Neuronal stem cell (in vitro differentiated cells): Measurements from ENCODE around the gene HIPK3.

Experiments
- DNase-seq: peaks from one replicate; pipeline ENCODE4 v3.0.0-alpha.2; 2013; ENCODE audit warnings: low spot score
- H2AFZ ChIP-seq: one replicate; pipeline ENCODE4 v1.6.1; 2013; ENCODE audit warnings: mild to moderate bottlenecking, low read length, inconsistent platforms
- H2AK5ac ChIP-seq: 2 replicates; pipeline ENCODE4 v1.6.1; 2013; ENCODE audit warnings: low read depth, mild to moderate bottlenecking, inconsistent platforms, low read length, moderate library complexity, mixed read lengths
- H2BK120ac ChIP-seq: 2 replicates; pipeline ENCODE4 v1.6.1; 2013; ENCODE audit warnings: low read depth, mild to moderate bottlenecking, inconsistent platforms, low read length, moderate library complexity, mixed read lengths
- H2BK12ac ChIP-seq: one replicate; pipeline ENCODE4 v1.6.1; 2013; ENCODE audit warnings: low read length, inconsistent platforms
- H2BK15ac ChIP-seq: 2 replicates; pipeline ENCODE4 v1.6.1; 2013; ENCODE audit warnings: mild to moderate bottlenecking, low read length, inconsistent platforms, mixed read lengths
- H2BK5ac ChIP-seq: one replicate; pipeline ENCODE4 v1.6.1; 2013; ENCODE audit warnings: inconsistent platforms, mild to moderate bottlenecking, low read length, moderate library complexity
- H3K14ac ChIP-seq: one replicate; pipeline ENCODE4 v1.6.1; 2013; ENCODE audit warnings: low read length, inconsistent platforms
- H3K18ac ChIP-seq: 2 replicates; pipeline ENCODE4 v1.6.1; 2013; ENCODE audit warnings: low read length, inconsistent platforms
- H3K23ac ChIP-seq: 2 replicates; pipeline ENCODE4 v1.6.1; 2013; ENCODE audit warnings: low read depth, mild to moderate bottlenecking, mixed read lengths, low read length, inconsistent platforms; ENCODE audit not compliant: poor library complexity
- H3K27ac ChIP-seq: replicated peaks from 3 replicates; pipeline ENCODE4 v1.5.1; 2013; ENCODE audit warnings: low read length, inconsistent platforms
- H3K27me3 ChIP-seq, 3 experiments: 2 replicates each; pipeline ENCODE4 v1.6.1; 2013; ENCODE audit warnings: low read length in 3 of 3, mild to moderate bottlenecking in 2 of 3, inconsistent platforms in 1 of 3, low read depth in 1 of 3, mixed read lengths in 1 of 3, moderate library complexity in 1 of 3; ENCODE audit not compliant: control insufficient read depth in 3 of 3, insufficient read depth in 3 of 3
- H3K36me3 ChIP-seq, 2 donors: replicated peaks in 1 of 2; 2 replicates each; pipeline ENCODE4 v1.6.1; 2013; ENCODE audit warnings: low read length in 2 of 2; ENCODE audit not compliant: control insufficient read depth in 2 of 2, insufficient read depth in 2 of 2
- H3K4ac ChIP-seq: 2 replicates; pipeline ENCODE4 v1.6.1; 2013; ENCODE audit warnings: inconsistent platforms, mild to moderate bottlenecking, low read length, moderate library complexity
- H3K4me1 ChIP-seq, 2 donors: 1 replicate in 1 of 2; 2 replicates in 1 of 2; pipeline ENCODE4 v1.6.1; 2013; ENCODE audit warnings: low read length in 2 of 2, low read depth in 1 of 2; ENCODE audit not compliant: control insufficient read depth in 2 of 2, insufficient read depth in 1 of 2
- H3K4me2 ChIP-seq: one replicate; pipeline ENCODE4 v1.6.1; 2013; ENCODE audit warnings: mild to moderate bottlenecking, low read length, inconsistent platforms; ENCODE audit not compliant: insufficient read depth, poor library complexity, severe bottlenecking
- H3K4me3 ChIP-seq, 2 donors: 2 replicates each; pipeline ENCODE4 v1.5.1; 2013; ENCODE audit warnings: low read length in 2 of 2, mild to moderate bottlenecking in 2 of 2, inconsistent platforms in 1 of 2, moderate library complexity in 1 of 2
- H3K79me1 ChIP-seq: one replicate; pipeline ENCODE4 v1.6.1; 2013; ENCODE audit warnings: low read depth, mild to moderate bottlenecking, inconsistent platforms, low read length, moderate library complexity
- H3K9ac ChIP-seq: one replicate; pipeline ENCODE4 v1.6.1; 2013; ENCODE audit warnings: mild to moderate bottlenecking, low read depth, low read length, inconsistent platforms; ENCODE audit not compliant: poor library complexity
- H3K9me3 ChIP-seq, 2 donors: replicated peaks in 1 of 2; 2 replicates each; pipeline versions ENCODE3 to v1.6.1; 2013; ENCODE audit warnings: low read length in 2 of 2, mild to moderate bottlenecking in 2 of 2, inconsistent platforms in 1 of 2, low read depth in 1 of 2, mixed read lengths in 1 of 2, moderate library complexity in 1 of 2; ENCODE audit not compliant: control insufficient read depth in 2 of 2, insufficient read depth in 1 of 2
- H4K8ac ChIP-seq: one replicate; pipeline ENCODE4 v1.6.1; 2013; ENCODE audit warnings: low read depth, mild to moderate bottlenecking, inconsistent platforms, low read length, moderate library complexity
- H4K91ac ChIP-seq: one replicate; pipeline ENCODE4 v1.6.1; 2013; ENCODE audit warnings: low read length, low read depth, mild to moderate bottlenecking, inconsistent platforms; ENCODE audit not compliant: poor library complexity
- WGBS, 2 donors: extraction: QIAGEN DNeasy Blood & Tissue Kit; methylation state at CpG; one replicate each; pipeline ENCODE4 v1.1.7; 2013; ENCODE audit warnings: missing lambda C conversion rate in 2 of 2, mixed read lengths in 1 of 2; ENCODE audit not compliant: insufficient read length in 2 of 2, insufficient replicate concordance in 1 of 2; ENCODE audit errors: extremely low coverage in 2 of 2; 5-methylcytosine and 5-hydroxymethylcytosine counted together

Gene HIPK3

GRCh38 chr11:33389635-33390034 lies 132.5 kb downstream of the HIPK3 start:
- no peak overlapping the region for H3K4me3 ChIP-seq
- H3K36me3 ChIP-seq, result no peaks in the 10 kb centered on the region
- H2AK5ac ChIP-seq, result no peak overlapping the region

GRCh38 chr11:33390944-33391892 lies 134.0 kb downstream of the HIPK3 start:
- no peaks in the 10 kb centered on the region for H3K79me1 ChIP-seq
- no peak overlapping the region for H2BK120ac ChIP-seq
- H2BK15ac ChIP-seq, result no peak overlapping the region
- no peaks in the 10 kb centered on the region for H3K4me1 ChIP-seq
- H4K8ac ChIP-seq, result no peak overlapping the region
- H3K18ac ChIP-seq, result no peak overlapping the region
- H3K9ac ChIP-seq, result no peak overlapping the region
- H3K9me3 ChIP-seq, result no peaks in the 10 kb centered on the region
- H3K4me3 ChIP-seq, result no peak overlapping the region
- H3K27me3 ChIP-seq, result no peaks in the 10 kb centered on the region
- no peak overlapping the region for H3K4me2 ChIP-seq
- H3K14ac ChIP-seq, result no peak overlapping the region
- DNase-seq, result no peak
- no peak overlapping the region for H4K91ac ChIP-seq
- no peak overlapping the region for H2AK5ac ChIP-seq
- H3K23ac ChIP-seq, result no peak overlapping the region
- no peaks in the 10 kb centered on the region for H3K36me3 ChIP-seq
- no peak overlapping the region for H2BK5ac ChIP-seq
- no peak overlapping the region for H2AFZ ChIP-seq
- H3K4ac ChIP-seq, result no peak overlapping the region
- no peak overlapping the region for H2BK12ac ChIP-seq
- WGBS, 2 donors, result no CpG with 5 or more reads among the region's 13 CpGs
- no peak overlapping the region for H3K27ac ChIP-seq

More at GRCh38 chr11:33389635-33390034, 132.5 kb downstream of the HIPK3 start:
- no peak overlapping the region for H2BK120ac ChIP-seq
- no peaks in the 10 kb centered on the region for H3K27me3 ChIP-seq
- no peak overlapping the region for H3K18ac ChIP-seq
- H3K14ac ChIP-seq, result no peak overlapping the region
- no peaks in the 10 kb centered on the region for H3K4me1 ChIP-seq
- H4K8ac ChIP-seq, result no peak overlapping the region
- H3K4ac ChIP-seq, result no peak overlapping the region
- no peak overlapping the region for H3K9ac ChIP-seq
- no peaks in the 10 kb centered on the region for H3K79me1 ChIP-seq
- H4K91ac ChIP-seq, result no peak overlapping the region
- no CpG with 5 or more reads among the region's 4 CpGs for WGBS, 2 donors
- H2BK5ac ChIP-seq, result no peak overlapping the region
- no peak overlapping the region for H2BK12ac ChIP-seq
- no peak overlapping the region for H3K23ac ChIP-seq
- no peak overlapping the region for H3K4me2 ChIP-seq
- H3K9me3 ChIP-seq, result peaks cover 0 to 12% of the 10 kb centered on the region in 2 donors
- H3K27ac ChIP-seq, result no peak overlapping the region
- no peak overlapping the region for H2AFZ ChIP-seq
- no peak overlapping the region for H2BK15ac ChIP-seq
- no peak for DNase-seq

GRCh38 chr11:33391893-33392251 lies 134.7 kb downstream of the HIPK3 start:
- no peak overlapping the region for H2AK5ac ChIP-seq
- no peak overlapping the region for H2BK12ac ChIP-seq
- H3K14ac ChIP-seq, result no peak overlapping the region
- no CpG with 5 or more reads among the region's 2 CpGs for WGBS, 2 donors
- no peak overlapping the region for H2BK15ac ChIP-seq
- no peaks in the 10 kb centered on the region for H3K36me3 ChIP-seq
- H3K4me3 ChIP-seq, result no peak overlapping the region
- H3K27me3 ChIP-seq, result no peaks in the 10 kb centered on the region
- H2AFZ ChIP-seq, result no peak overlapping the region
- no peaks in the 10 kb centered on the region for H3K4me1 ChIP-seq
- H2BK120ac ChIP-seq, result no peak overlapping the region
- H3K4ac ChIP-seq, result no peak overlapping the region
- H3K9me3 ChIP-seq, result no peaks in the 10 kb centered on the region
- no peak overlapping the region for H2BK5ac ChIP-seq
- H3K9ac ChIP-seq, result no peak overlapping the region
- no peaks in the 10 kb centered on the region for H3K79me1 ChIP-seq
- H3K4me2 ChIP-seq, result no peak overlapping the region
- no peak overlapping the region for H4K91ac ChIP-seq
- H3K18ac ChIP-seq, result no peak overlapping the region
- H3K23ac ChIP-seq, result no peak overlapping the region
- H4K8ac ChIP-seq, result no peak overlapping the region
- DNase-seq, result no peak
- no peak overlapping the region for H3K27ac ChIP-seq

GRCh38 chr11:33394431-33395109 lies 137.4 kb downstream of the HIPK3 start:
- WGBS, 2 donors, result no CpG with 5 or more reads among the region's 6 CpGs
- Histone ChIP-seq H3K4me3 (no peak overlapping the region), H2AFZ (no peak overlapping the region), H4K8ac (no peak overlapping the region), H3K4me2 (no peak overlapping the region), H2BK15ac (no peak overlapping the region), H3K18ac (no peak overlapping the region), H2BK5ac (no peak overlapping the region), H3K23ac (no peak overlapping the region), H3K4ac (no peak overlapping the region), H3K9me3 (no peaks in the 10 kb centered on the region), H4K91ac (no peak overlapping the region), H3K36me3 (no peaks in the 10 kb centered on the region), H2BK12ac (peak overlapping the region; percentile 36), H3K4me1 (no peaks in the 10 kb centered on the region), H3K14ac (no peak overlapping the region), H2AK5ac (no peak overlapping the region), H2BK120ac (no peak overlapping the region), H3K9ac (no peak overlapping the region), H3K27me3 (no peaks in the 10 kb centered on the region), H3K79me1 (no peaks in the 10 kb centered on the region), H3K27ac (no peak overlapping the region)
- no peak for DNase-seq
